ENCODE measurements around the gene TCEAL7.

- TF ChIP-seq CTCF (IDR thresholded peaks at IDR 0.05), result peak; percentile 33 to 70 (median 64)
- no peak for TF ChIP-seq POLR2A (IDR thresholded peaks at IDR 0.05)
Measured at GRCh38 chrX:103343105-103343504, 13.1 kb downstream of the TCEAL7 start.

Data from adrenal gland (tissue), 5 donors.